ENCODE measurements around the gene TAS2R10.

GRCh38 chr12:10842862-10843261 is 16.7 kb upstream of the TAS2R10 start:
- TF ChIP-seq CTCF (IDR thresholded peaks at IDR 0.05) (no peak), EP300 (IDR thresholded peaks at IDR 0.05) (no peak), POLR2A (IDR thresholded peaks at IDR 0.05; ENCODE audit: low read depth) (no peak)

Measured in esophagus muscularis mucosa (tissue), 4 donors.